Upper lobe of left lung (tissue), 6 donors: ENCODE measurements around the gene NAA16. TPM values are rescaled to one million over a fixed set of nuclear protein-coding genes. Genes with fewer than 3 reads are reported as not detected.
A peak's percentile ranks its signal among the peaks of the same experiment; 100 is the strongest.

Experiments used
- ATAC-seq, 2 donors: fragments of 200-7000 bp; cut with Tn5 transposase; one replicate each; pipeline ENCODE4 v1.9.1; 2022; ENCODE audit warnings: mild to moderate bottlenecking in 2 of 2, moderate library complexity in 2 of 2; ENCODE audit not compliant: low FRiP score in 2 of 2
- DNase-seq, 2 donors: peaks; one replicate each; pipeline ENCODE4 v3.0.0-alpha.2; 2019 to 2020
- H3K27ac ChIP-seq, 4 donors: fragments of 200-600 bp; sonication (generic); one replicate each; pipeline ENCODE4 v1.5.1; 2016 to 2019
- H3K27me3 ChIP-seq, 4 donors: fragments of 200-600 bp; sonication (generic); one replicate each; pipeline ENCODE4 v1.5.1; 2017 to 2019
- H3K36me3 ChIP-seq, 4 donors: fragments of 200-600 bp; sonication (generic); one replicate each; pipeline ENCODE4 v1.5.1; 2016 to 2019
- H3K4me1 ChIP-seq, 4 donors: fragments of 200-600 bp; sonication (generic); one replicate each; pipeline ENCODE4 v1.5.1; 2018 to 2019
- H3K4me3 ChIP-seq, 4 donors: fragments of 200-600 bp; sonication (generic); one replicate each; pipeline ENCODE4 v1.5.1; 2017 to 2019; ENCODE audit warnings: mild to moderate bottlenecking in 2 of 4, moderate library complexity in 1 of 4
- H3K9me3 ChIP-seq, 4 donors: fragments of 200-600 bp; sonication (generic); one replicate each; pipeline ENCODE4 v1.5.1; 2018 to 2019
- CTCF ChIP-seq, 6 experiments: fragments of 450-650 bp in 4 of 6; fragments of 200-600 bp in 2 of 6; sonication (generic) in 2 of 6; IDR thresholded peaks; one replicate each; pipeline ENCODE4 v1.5.1; 2016 to 2019; ENCODE audit warnings: antibody characterized with exemption in 6 of 6
- EP300 ChIP-seq, 4 donors: sonication (generic); formaldehyde crosslinking; IDR thresholded peaks; one replicate each; pipeline ENCODE4 v1.5.1; 2017; ENCODE audit warnings: antibody characterized with exemption in 4 of 4, control low read depth in 2 of 4
- POLR2A ChIP-seq, 4 donors: fragments of 450-650 bp; IDR thresholded peaks; one replicate each; pipeline ENCODE4 v1.5.1; 2016 to 2017; ENCODE audit warnings: antibody characterized with exemption in 4 of 4, mild to moderate bottlenecking in 2 of 4
- POLR2AphosphoS5 ChIP-seq, 2 donors: sonication (generic); formaldehyde crosslinking; IDR thresholded peaks; one replicate each; pipeline ENCODE4 v1.5.1; 2017; ENCODE audit warnings: antibody characterized with exemption in 2 of 2
- WGBS, 2 donors: methylation state at CpG; one replicate each; pipeline ENCODE4 v1.1.5; 2017 to 2018; 5-methylcytosine and 5-hydroxymethylcytosine counted together
- total RNA-seq, 6 donors: library from RNA; depleted of rRNA in 4 of 6; stranded (reverse); fragments of >200 nt in 4 of 6; gene quantifications; one replicate each; pipeline versions ENCODE4 v1.1.0 to v1.2.1, GENCODE V29; 2016 to 2021
- donor health status: DM: no; HTN: no; CAD: no; lungs with moderate emphysema.
- donor health status: DM: no; HTN: yes; CAD: no; lungs with severe emphysema.

NAA16 gene
- total RNA-seq, 6 donors from 2014 or later: 14.3 to 35.6 (median 18.7) TPM

DNA sequence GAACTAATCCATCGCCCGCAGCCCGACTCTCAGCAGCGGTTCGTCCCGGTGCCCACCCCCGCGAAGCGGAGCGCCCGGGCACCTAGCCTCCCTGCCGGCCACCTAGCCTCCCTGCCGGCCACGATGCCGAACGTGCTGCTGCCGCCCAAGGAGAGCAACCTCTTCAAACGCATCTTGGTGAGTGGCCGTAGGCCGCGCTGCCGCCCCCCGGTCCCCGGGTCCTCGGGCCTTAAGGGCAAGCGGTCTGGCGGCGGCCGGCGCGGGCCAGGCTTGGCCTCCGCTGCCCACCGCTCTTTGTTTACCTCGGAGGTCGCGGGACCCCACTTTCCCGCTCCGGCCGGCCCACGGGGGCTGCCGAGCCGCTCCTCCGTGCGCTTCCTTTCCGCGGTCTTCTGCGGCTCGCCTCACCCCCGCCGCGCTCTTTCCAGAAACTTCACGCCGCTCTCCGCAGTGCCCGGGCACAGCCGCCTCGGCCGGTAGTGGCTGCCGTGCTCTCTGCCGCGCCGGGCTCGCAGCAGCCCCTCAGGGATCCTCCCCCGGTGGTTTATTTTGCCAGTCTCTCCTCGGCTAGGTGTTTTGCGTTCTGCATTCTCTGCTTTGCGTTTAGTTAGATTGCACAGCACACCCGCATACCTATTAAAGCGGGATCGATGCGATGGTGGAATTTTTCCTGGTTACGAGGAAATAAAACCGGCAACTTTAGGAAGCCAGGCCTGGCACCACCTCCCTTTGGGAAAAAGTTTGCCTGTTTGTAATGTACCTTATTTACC, 524 bp downstream of the NAA16 start:
- ATAC-seq (peak; percentile 82 to 84), DNase-seq (peak; percentile 50 to 90)
- Histone ChIP-seq H3K36me3 (no peaks in the 10 kb centered on the region), H3K9me3 (no peaks in the 10 kb centered on the region), H3K4me3 (peak overlapping the region; percentile 77 to 99 (median 82)), H3K27ac (peak overlapping the region; percentile 89 to 98 (median 96)), H3K27me3 (no peaks in the 10 kb centered on the region), H3K4me1 (peaks cover 27 to 40% (median 30%) of the 10 kb centered on the region in 4 donors)
- no peak for TF ChIP-seq POLR2A (IDR thresholded peaks at IDR 0.05)
- peak in 3 of 6 experiments; percentile 13 to 47 (median 42) for TF ChIP-seq CTCF (IDR thresholded peaks at IDR 0.05)
- TF ChIP-seq POLR2AphosphoS5 (IDR thresholded peaks at IDR 0.05): no peak
- TF ChIP-seq EP300 (IDR thresholded peaks at IDR 0.05): no peak
- WGBS, 2 donors: 0 to 1% methylated on average over 28 to 46 of the region's 73 CpGs

DNA sequence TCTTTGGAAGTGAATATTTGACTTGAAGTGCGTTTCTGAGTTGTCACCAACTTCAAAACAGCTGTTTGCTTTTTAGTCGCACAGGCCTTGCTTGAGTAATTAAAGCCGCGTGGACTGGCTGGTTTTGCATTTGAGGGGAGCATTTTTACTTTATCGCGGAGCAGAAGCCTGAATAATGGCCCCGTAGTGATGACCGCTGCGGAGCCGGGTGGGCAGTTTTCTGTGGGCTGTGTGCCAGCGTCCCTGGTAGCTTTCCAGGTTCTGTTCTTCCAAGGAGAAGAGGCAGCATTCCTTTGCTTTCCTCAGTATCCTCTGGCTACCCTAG, 1.1 kb downstream of the NAA16 start:
- TF ChIP-seq POLR2AphosphoS5 (IDR thresholded peaks at IDR 0.05): no peak
- Histone ChIP-seq H3K4me3 (peak overlapping the region; percentile 77 to 99 (median 82)), H3K27ac (peak overlapping the region; percentile 89 to 98 (median 96)), H3K36me3 (no peaks in the 10 kb centered on the region), H3K4me1 (peaks cover 27 to 45% (median 30%) of the 10 kb centered on the region in 4 donors), H3K9me3 (no peaks in the 10 kb centered on the region), H3K27me3 (no peaks in the 10 kb centered on the region)
- ATAC-seq: peak in 1 of 2 donors; percentile 50
- WGBS, 2 donors: 1% methylated on average over 11 of the region's 11 CpGs
- DNase-seq: peak; percentile 32 to 52

- H3K9me3 ChIP-seq: no peaks in the 10 kb centered on the region
- H3K4me1 ChIP-seq: peaks cover 27 to 51% (median 30%) of the 10 kb centered on the region in 4 donors
- peak overlapping the region in 1 of 4 donors; percentile 83 for H3K4me3 ChIP-seq
Observed at GRCh38 chr13:41313117-41313516, 2.0 kb downstream of the NAA16 start.

DNA sequence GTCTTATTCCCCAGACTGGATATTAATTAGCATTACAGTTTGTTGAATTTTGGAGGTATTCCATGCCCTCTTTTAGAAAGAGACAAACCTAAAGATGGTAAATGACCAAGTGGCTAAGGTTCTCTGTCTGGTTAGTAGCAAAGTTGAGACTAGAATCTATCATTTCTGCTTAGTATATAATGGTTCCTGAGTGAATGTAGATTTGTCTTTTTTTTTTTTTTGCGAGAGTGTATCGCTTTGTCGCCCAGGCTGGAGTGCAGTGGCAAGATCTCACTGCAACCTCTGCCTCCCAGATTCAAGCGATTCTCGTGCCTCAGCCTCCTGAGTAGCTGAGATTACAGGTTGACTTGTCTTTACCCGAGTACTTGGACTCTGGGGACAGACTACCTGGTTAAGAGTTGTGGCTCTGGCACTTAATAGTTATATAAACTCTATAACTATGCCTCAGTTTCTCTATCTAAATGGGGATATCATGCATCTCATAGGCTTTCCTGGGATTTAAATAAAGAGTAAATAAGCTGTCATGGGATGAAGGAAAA, 2.7 kb downstream of the NAA16 start:
- no peak for DNase-seq
- Histone ChIP-seq H3K4me1 (peaks cover 27 to 51% (median 31%) of the 10 kb centered on the region in 4 donors), H3K9me3 (no peaks in the 10 kb centered on the region), H3K27ac (no peak overlapping the region), H3K36me3 (no peaks in the 10 kb centered on the region), H3K4me3 (peak overlapping the region in 1 of 4 donors; percentile 83), H3K27me3 (no peaks in the 10 kb centered on the region)
- ATAC-seq: no peak
- WGBS, 2 donors: 78 to 86% methylated on average over 6 of the region's 6 CpGs
- TF ChIP-seq EP300 (IDR thresholded peaks at IDR 0.05) (no peak), POLR2AphosphoS5 (IDR thresholded peaks at IDR 0.05) (no peak), POLR2A (IDR thresholded peaks at IDR 0.05) (no peak), CTCF (IDR thresholded peaks at IDR 0.05) (no peak)

More at GRCh38 chr13:41313117-41313516, 2.0 kb downstream of the NAA16 start:
- TF ChIP-seq EP300 (IDR thresholded peaks at IDR 0.05) (no peak), POLR2AphosphoS5 (IDR thresholded peaks at IDR 0.05) (no peak), CTCF (IDR thresholded peaks at IDR 0.05) (no peak), POLR2A (IDR thresholded peaks at IDR 0.05) (no peak)
- Histone ChIP-seq H3K36me3 (no peaks in the 10 kb centered on the region), H3K27ac (no peak overlapping the region), H3K27me3 (no peaks in the 10 kb centered on the region)
- ATAC-seq (no peak), DNase-seq (no peak)
- WGBS, 2 donors: 65 to 68% methylated on average over 5 of the region's 5 CpGs

DNA sequence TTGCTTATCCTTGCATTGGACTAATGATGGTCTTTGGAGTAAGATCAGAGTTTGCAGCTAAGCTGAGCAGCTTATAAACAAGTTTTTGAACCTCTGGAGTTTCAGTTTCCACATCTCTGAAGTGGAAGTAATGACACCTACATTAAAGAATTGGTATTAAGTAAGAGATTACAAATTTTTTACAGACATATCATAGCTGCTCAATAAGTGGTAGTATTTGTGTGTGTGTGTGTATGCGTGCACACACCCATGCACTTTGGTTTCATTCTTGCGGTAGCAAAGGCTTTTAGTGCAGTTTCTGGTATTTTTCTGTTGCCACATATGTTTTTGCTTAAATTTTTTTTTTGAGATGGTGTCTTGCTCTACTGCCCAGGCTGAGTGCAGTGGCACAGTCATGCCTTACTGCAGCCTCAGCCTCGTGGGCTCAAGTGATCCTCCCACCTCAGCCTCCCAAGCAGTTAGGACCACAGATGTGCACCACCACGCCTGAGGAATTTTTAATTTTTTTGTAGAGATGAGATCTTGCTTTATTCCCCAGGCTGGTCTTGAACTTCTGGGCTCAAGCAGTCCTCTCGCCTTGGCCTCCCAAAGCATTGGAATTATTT, 4.5 kb downstream of the NAA16 start:
- Histone ChIP-seq H3K9me3 (no peaks in the 10 kb centered on the region), H3K4me3 (no peak overlapping the region), H3K36me3 (no peaks in the 10 kb centered on the region), H3K4me1 (peaks cover 26 to 51% (median 33%) of the 10 kb centered on the region in 4 donors), H3K27ac (no peak overlapping the region), H3K27me3 (no peaks in the 10 kb centered on the region)
- no peak for ATAC-seq
- TF ChIP-seq EP300 (IDR thresholded peaks at IDR 0.05) (no peak), CTCF (IDR thresholded peaks at IDR 0.05) (no peak), POLR2AphosphoS5 (IDR thresholded peaks at IDR 0.05) (no peak), POLR2A (IDR thresholded peaks at IDR 0.05) (no peak)
- 87 to 93% methylated on average over 5 of the region's 5 CpGs for WGBS, 2 donors
- no peak for DNase-seq
